ENCODE measurements around the gene FKBP5.

- no peak for TF ChIP-seq CTCF (IDR thresholded peaks at IDR 0.05; ENCODE audit: insufficient read depth, low read length)
- no peak for TF ChIP-seq SPI1 (IDR thresholded peaks at IDR 0.05; ENCODE audit: borderline replicate concordance, low read depth)
These were observed 40.5 kb downstream of the FKBP5 start for GRCh38 chr6:35648203-35648602.
